ENCODE measurements around the gene ZNF766. TPM values are rescaled to one million over a fixed set of nuclear protein-coding genes. Genes with fewer than 3 reads are reported as not detected.
A peak's percentile ranks its signal among the peaks of the same experiment; 100 is the strongest.

ZNF766 gene
- total and polyA plus RNA-seq, 2 of the 8 experiments (the other 6 are each of a cell fraction or from before 2014, with no cell fraction given) = 8.3 to 31.9 TPM

MicroRNA genes within 50 kb of the gene (microRNA counts, 767-probe panel; counts per million panel counts)
- 879 counts per million, percentile 95 among the panel's probes with 10 or more counts for microRNA hsa-miR-643

Small RNAs within 50 kb of the gene (microRNA-seq; reads per million reads assigned to microRNA genes)
- gene MIR643 (ENCODE audit: borderline microRNAs expressed in 2 of 2, borderline number of aligned reads in 2 of 2, borderline replicate concordance in 1 of 2) = 1.8 to 2.3 reads per million in 2 experiments
- gene MIR6801 (ENCODE audit: borderline microRNAs expressed in 2 of 2, borderline number of aligned reads in 2 of 2, borderline replicate concordance in 1 of 2) = 0 to 0.23 reads per million in 2 experiments

Small RNAs within 50 kb of the gene (small RNA-seq; reads per million reads assigned to genes)
- gene MIR643 (ENCODE audit: insufficient read depth) (10.1 reads per million, percentile 82 among the genes with 10 or more reads in this experiment), gene MIR6801 (ENCODE audit: insufficient read depth) (0.51 reads per million), gene RF00019 (ENCODE audit: insufficient read depth) (not detected)

Other genes with a start within 250 kb of the ZNF766 start
- 18.2 and 18.7 TPM in 2 replicates for gene ZNF614, start 241.2 kb upstream of the ZNF766 start, total RNA-seq (2021; fragmentation: NEBNext Ultra II Directional; extraction: Animal tissue kit (Norgen Biotek cat#: 25700))
- 3.3 and 4.7 TPM in 2 replicates for gene ZNF614, start 241.2 kb upstream of the ZNF766 start, polyA plus RNA-seq (2011; rRNA removed)
- gene ZNF432, start 220.7 kb upstream of the ZNF766 start, total RNA-seq (2021; fragmentation: NEBNext Ultra II Directional; extraction: Animal tissue kit (Norgen Biotek cat#: 25700)) = 7.1 and 8.3 TPM in 2 replicates
- 1.8 and 2.0 TPM in 2 replicates for gene ZNF432, start 220.7 kb upstream of the ZNF766 start, polyA plus RNA-seq (2011; rRNA removed)
- 17.4 and 17.9 TPM in 2 replicates for gene ZNF841, start 173.8 kb upstream of the ZNF766 start, total RNA-seq (2021; fragmentation: NEBNext Ultra II Directional; extraction: Animal tissue kit (Norgen Biotek cat#: 25700))
- gene ZNF841, start 173.8 kb upstream of the ZNF766 start, polyA plus RNA-seq (2011; rRNA removed) = 4.1 and 5.1 TPM in 2 replicates
- 40.2 and 40.5 TPM in 2 replicates for gene ZNF616, start 129.6 kb upstream of the ZNF766 start, total RNA-seq (2021; fragmentation: NEBNext Ultra II Directional; extraction: Animal tissue kit (Norgen Biotek cat#: 25700))
- 3.5 and 5.7 TPM in 2 replicates for gene ZNF616, start 129.6 kb upstream of the ZNF766 start, polyA plus RNA-seq (2011; rRNA removed)
- 27.2 and 31.9 TPM in 2 replicates for gene ZNF836, start 98.0 kb upstream of the ZNF766 start, total RNA-seq (2021; fragmentation: NEBNext Ultra II Directional; extraction: Animal tissue kit (Norgen Biotek cat#: 25700))
- gene ZNF836, start 98.0 kb upstream of the ZNF766 start, polyA plus RNA-seq (2011; rRNA removed) = 5.6 and 6.8 TPM in 2 replicates
- gene PPP2R1A, start 79.5 kb upstream of the ZNF766 start, total RNA-seq (2021; fragmentation: NEBNext Ultra II Directional; extraction: Animal tissue kit (Norgen Biotek cat#: 25700)) = 378 and 382 TPM in 2 replicates
- 380 and 428 TPM in 2 replicates for gene PPP2R1A, start 79.5 kb upstream of the ZNF766 start, polyA plus RNA-seq (2011; rRNA removed)
- gene ZNF480, start 27.6 kb downstream of the ZNF766 start, total RNA-seq (2021; fragmentation: NEBNext Ultra II Directional; extraction: Animal tissue kit (Norgen Biotek cat#: 25700)) = 27.5 and 32.9 TPM in 2 replicates
- 1.2 and 3.4 TPM in 2 replicates for gene ZNF480, start 27.6 kb downstream of the ZNF766 start, polyA plus RNA-seq (2011; rRNA removed)
- gene ZNF610, start 66.7 kb downstream of the ZNF766 start, total RNA-seq (2021; fragmentation: NEBNext Ultra II Directional; extraction: Animal tissue kit (Norgen Biotek cat#: 25700)) = 4.9 and 5.4 TPM in 2 replicates
- 2.4 and 3.4 TPM in 2 replicates for gene ZNF610, start 66.7 kb downstream of the ZNF766 start, polyA plus RNA-seq (2011; rRNA removed)
- 8.4 and 11.4 TPM in 2 replicates for gene ZNF880, start 100.3 kb downstream of the ZNF766 start, total RNA-seq (2021; fragmentation: NEBNext Ultra II Directional; extraction: Animal tissue kit (Norgen Biotek cat#: 25700))
- gene ZNF880, start 100.3 kb downstream of the ZNF766 start, polyA plus RNA-seq (2011; rRNA removed) = 22.7 and 25.9 TPM in 2 replicates
- gene ZNF528, start 128.3 kb downstream of the ZNF766 start, total RNA-seq (2021; fragmentation: NEBNext Ultra II Directional; extraction: Animal tissue kit (Norgen Biotek cat#: 25700)) = 0.10 and 0.58 TPM in 2 replicates
- gene ZNF528, start 128.3 kb downstream of the ZNF766 start, polyA plus RNA-seq (2011; rRNA removed) = 4.0 and 4.2 TPM in 2 replicates
- not detected in 2 replicates for gene ZNF534, start 159.6 kb downstream of the ZNF766 start, total RNA-seq (2021; fragmentation: NEBNext Ultra II Directional; extraction: Animal tissue kit (Norgen Biotek cat#: 25700))
- not detected in 2 replicates for gene ZNF534, start 159.6 kb downstream of the ZNF766 start, polyA plus RNA-seq (2011; rRNA removed)
- 4.2 TPM in 2 replicates for gene ZNF578, start 184.0 kb downstream of the ZNF766 start, total RNA-seq (2021; fragmentation: NEBNext Ultra II Directional; extraction: Animal tissue kit (Norgen Biotek cat#: 25700))
- 0.91 and 1.6 TPM in 2 replicates for gene ZNF578, start 184.0 kb downstream of the ZNF766 start, polyA plus RNA-seq (2011; rRNA removed)

Measured in H1 (cell line).